GM21528 (cell line): ENCODE results near the gene AIF1.

Experiments used
- ATAC-seq: cut with Tn5 transposase; IDR thresholded peaks from one replicate; pipeline ENCODE4 v1.9.1; 2021; ENCODE audit warnings: mild to moderate bottlenecking, moderate library complexity; ENCODE audit not compliant: unreplicated experiment, low FRiP score

The AIF1 gene

GRCh38 chr6:31614684-31615578, at the start of gene AIF1:
Gene AIF1 (plus strand): TSS chr6:31615234. CDS start chr6:31615330, 96 bp downstream.
- no peak for ATAC-seq

GRCh38 chr6:31567531-31568370, 47.3 kb upstream of the AIF1 start:
- ATAC-seq = no peak

GRCh38 chr6:31568537-31568961, 46.5 kb upstream of the AIF1 start:
- peak; percentile 51 for ATAC-seq

GRCh38 chr6:31569861-31570536, 45.0 kb upstream of the AIF1 start:
- ATAC-seq = no peak

GRCh38 chr6:31572041-31572911, 42.8 kb upstream of the AIF1 start, which contains the start of gene LTA:
Gene LTA (plus strand): TSS chr6:31572289. CDS start chr6:31572743, 454 bp downstream.
- ATAC-seq = peak; percentile 52

- no peak for ATAC-seq
These were observed 41.6 kb upstream of the AIF1 start for GRCh38 chr6:31573239-31574105.

GRCh38 chr6:31574106-31575061, 40.6 kb upstream of the AIF1 start:
- no peak for ATAC-seq

GRCh38 chr6:31575335-31575901, 39.6 kb upstream of the AIF1 start, which contains the start of gene TNF:
Gene TNF (plus strand): TSS chr6:31575565. CDS start chr6:31575742, 177 bp downstream.
- ATAC-seq = no peak

GRCh38 chr6:31575952-31576685, 38.9 kb upstream of the AIF1 start:
- no peak for ATAC-seq

GRCh38 chr6:31576897-31577578, 38.0 kb upstream of the AIF1 start:
- ATAC-seq = no peak

- no peak for ATAC-seq
These were observed 37.5 kb upstream of the AIF1 start for GRCh38 chr6:31577579-31577966.

GRCh38 chr6:31578184-31579118, 36.6 kb upstream of the AIF1 start:
- ATAC-seq = no peak

- no peak for ATAC-seq
These were observed 35.9 kb upstream of the AIF1 start for GRCh38 chr6:31579119-31579505.

GRCh38 chr6:31579546-31580437, 35.2 kb upstream of the AIF1 start:
- no peak for ATAC-seq
